HepG2 (cell line): ENCODE results near the gene LASP1. TPM values are rescaled to one million over a fixed set of nuclear protein-coding genes. Genes with fewer than 3 reads are reported as not detected.

Experiments
- ATAC-seq: fragments of 200-7000 bp; cut with Tn5 transposase; 3 replicates; pipeline ENCODE4 v1.9.1; 2020; ENCODE audit warnings: mild to moderate bottlenecking, moderate library complexity
- BruUV-seq: library from RNA; stranded (reverse); fragments of 400-500 nt; replicated peaks from 2 replicates; lab custom pipeline; 2021; lab: Mats Ljungman, UMichigan
- CTCF ChIA-PET: fragments of 300-600 bp; formaldehyde crosslinking; extraction: SDS; loops from one replicate; lab custom pipeline; 2021; ENCODE audit warnings: low total read pairs, inconsistent platforms, low intra/inter-chr PET ratio; lab: Yijun Ruan, JAX
- POLR2A ChIA-PET: fragments of 350-600 bp; sonication (Branson Sonifier 250); formaldehyde crosslinking; loops from one replicate; lab custom pipeline; 2020; ENCODE audit warnings: antibody characterized with exemption, inconsistent platforms; lab: Yijun Ruan, JAX
- DNase-seq: peaks from one replicate; pipeline ENCODE4 v3.0.0-alpha.2; 2015; ENCODE audit warnings: low spot score
- FAIRE-seq: peaks from 3 replicates; lab custom pipeline; 2011; peaks lifted over from hg19 to GRCh38; lab: Jason Lieb, UNC
- H2AFZ ChIP-seq: one replicate; pipeline ENCODE4 v1.6.1; 2011; ENCODE audit warnings: low read length, inconsistent platforms
- H3K27ac ChIP-seq: fragments of 300-600 bp; 3 replicates; pipeline ENCODE4 v1.8.0; 2011; ENCODE audit warnings: mixed run types, mild to moderate bottlenecking, mixed read lengths, low read length, inconsistent platforms; ENCODE audit not compliant: insufficient read depth; ENCODE audit errors: extremely low read length
- H3K27me3 ChIP-seq, 2 experiments: fragments of 200-600 bp in 1 of 2; 2 replicates in 1 of 2; 3 replicates in 1 of 2; pipeline versions ENCODE4 v1.6.0 to v1.8.0; 2011; ENCODE audit warnings: low read length in 2 of 2, mild to moderate bottlenecking in 2 of 2, moderate library complexity in 2 of 2, inconsistent platforms in 1 of 2; ENCODE audit not compliant: insufficient read depth in 2 of 2, control insufficient read depth in 1 of 2
- H3K36me3 ChIP-seq, 2 experiments: fragments of 200-600 bp in 1 of 2; replicated peaks in 1 of 2; 2 replicates in 1 of 2; 3 replicates in 1 of 2; pipeline versions ENCODE4 v1.5.1 to v1.8.0; 2011; ENCODE audit warnings: low read length in 2 of 2, inconsistent platforms in 1 of 2; ENCODE audit not compliant: insufficient read depth in 2 of 2, control insufficient read depth in 1 of 2
- H3K4me1 ChIP-seq: 2 replicates; pipeline ENCODE4 v1.5.1; 2012; ENCODE audit warnings: low read length, inconsistent platforms; ENCODE audit not compliant: insufficient read depth
- H3K4me2 ChIP-seq: 2 replicates; pipeline ENCODE4 v1.6.0; 2011; ENCODE audit warnings: low read depth, low read length, inconsistent platforms
- H3K4me3 ChIP-seq, 3 experiments: fragments of 200-600 bp in 1 of 3; sonication (generic), shearing (Covaris generic) in 1 of 3; replicated peaks in 1 of 3; 2 replicates each; pipeline ENCODE4 v1.5.1; 2011 to 2016; ENCODE audit warnings: low read length in 3 of 3, inconsistent platforms in 2 of 3, low read depth in 2 of 3, mild to moderate bottlenecking in 2 of 3, control low read depth in 1 of 3, mixed read lengths in 1 of 3; ENCODE audit not compliant: insufficient read depth in 1 of 3
- H3K79me2 ChIP-seq: one replicate; pipeline ENCODE4 v1.6.1; 2011; ENCODE audit warnings: low read length, inconsistent platforms; ENCODE audit not compliant: insufficient read depth
- H3K9ac ChIP-seq: 2 replicates; pipeline ENCODE4 v1.6.0; 2011; ENCODE audit warnings: mild to moderate bottlenecking, low read depth, low read length, inconsistent platforms; ENCODE audit not compliant: insufficient read depth
- H3K9me3 ChIP-seq: 2 replicates; pipeline ENCODE4 v1.5.1; 2012; ENCODE audit warnings: mild to moderate bottlenecking, low read length
- H4K20me1 ChIP-seq: 2 replicates; pipeline ENCODE4 v1.6.0; 2011; ENCODE audit warnings: inconsistent platforms, mild to moderate bottlenecking, low read length, moderate library complexity; ENCODE audit not compliant: insufficient read depth
- AHDC1 ChIP-seq: sonication (generic); formaldehyde crosslinking; IDR thresholded peaks from 2 replicates; pipeline ENCODE4 v1.5.1; 2020; ENCODE audit warnings: mild to moderate bottlenecking, missing genetic modification reagents, borderline replicate concordance
- ATM ChIP-seq: fragments of 450-650 bp; IDR thresholded peaks from 2 replicates; pipeline ENCODE4 v1.7.1; 2017; ENCODE audit warnings: mild to moderate bottlenecking, borderline replicate concordance
- CREM ChIP-seq, 2 experiments: sonication (generic) in 1 of 2; formaldehyde crosslinking in 1 of 2; IDR thresholded peaks; 2 replicates each; pipeline versions ENCODE4 v1.4.0 to v1.6.1; 2016 to 2020; ENCODE audit warnings: antibody characterized with exemption in 1 of 2, mild to moderate bottlenecking in 1 of 2, missing genetic modification reagents in 1 of 2
- NFIC ChIP-seq: IDR thresholded peaks from 2 replicates; pipeline ENCODE4 v1.6.1; 2012; ENCODE audit warnings: mild to moderate bottlenecking, low read length, inconsistent platforms
- PHB2 ChIP-seq: fragments of 450-650 bp; IDR thresholded peaks from 2 replicates; pipeline ENCODE4 v1.6.1; 2018; ENCODE audit not compliant: partially characterized antibody
- SP140L ChIP-seq: sonication (generic); formaldehyde crosslinking; IDR thresholded peaks from 2 replicates; pipeline ENCODE4 v1.4.0; 2020; ENCODE audit warnings: missing genetic modification reagents, borderline replicate concordance
- SYNCRIP ChIP-seq: fragments of 200-400 bp; formaldehyde crosslinking; IDR thresholded peaks from 2 replicates; pipeline ENCODE4 v1.6.1; 2018; ENCODE audit warnings: mild to moderate bottlenecking, low read depth, low read length; ENCODE audit not compliant: insufficient read depth
- TBX3 ChIP-seq: fragments of 450-650 bp; IDR thresholded peaks from 2 replicates; pipeline ENCODE4 v1.6.1; 2017; ENCODE audit warnings: antibody characterized with exemption, mild to moderate bottlenecking, inconsistent platforms, borderline replicate concordance
- TP53 ChIP-seq: sonication (generic); formaldehyde crosslinking; conservative IDR thresholded peaks from 2 replicates; pipeline ENCODE4 v1.4.0; 2020; ENCODE audit warnings: missing genetic modification reagents
- ZNF180 ChIP-seq: sonication (generic); formaldehyde crosslinking; IDR thresholded peaks from 2 replicates; pipeline ENCODE4 v1.4.0; 2020; ENCODE audit warnings: low read depth, missing genetic modification reagents, borderline replicate concordance
- ZNF362 ChIP-seq: sonication (generic); formaldehyde crosslinking; IDR thresholded peaks from 2 replicates; pipeline ENCODE4 v1.4.0; 2020; ENCODE audit warnings: missing genetic modification reagents, mild to moderate bottlenecking, borderline replicate concordance
- ZNF740 ChIP-seq: sonication (generic); formaldehyde crosslinking; IDR thresholded peaks from 2 replicates; pipeline ENCODE4 v1.4.0; 2020; ENCODE audit warnings: missing genetic modification reagents
- WGBS: methylation state at CpG from one replicate; pipeline ENCODE4 v1.1.6; 2017; ENCODE audit warnings: low lambda C conversion rate; 5-methylcytosine and 5-hydroxymethylcytosine counted together
- in situ Hi-C: cut with HindIII; loops from 2 replicates; pipeline ENCODE4 v1.10.0; 2017; ENCODE audit warnings: low pct_unique_long_range_greater_than_20kb; ENCODE audit not compliant: extremely low pct_ligation_motif_present
- intact Hi-C: fragments of 100-400 bp; cut with micrococcal nuclease; formaldehyde crosslinking; loops from one replicate; pipeline ENCODE4 v1.10.0; 2022; ENCODE audit not compliant: unreplicated experiment
- polyA plus RNA-seq, 8 experiments: library from polyadenylated mRNA; depleted of rRNA in 3 of 8; stranded (reverse) in 7 of 8; unstranded in 1 of 8; fragments of >200 nt; fragmentation: Illumina TruSeq in 4 of 8; extraction: Trizol in 4 of 8; gene quantifications; 2 replicates each; pipeline versions ENCODE4 v1.2.1 to v1.2.3, GENCODE V29; 2011 to 2016; ENCODE audit warnings: low read depth in 4 of 8, missing spikeins in 1 of 8, mixed read lengths in 1 of 8; ENCODE audit not compliant: insufficient read depth in 1 of 8
- total RNA-seq, 5 experiments: library from RNA; depleted of rRNA; stranded (reverse); fragments of >200 nt; fragmentation: Illumina TruSeq; extraction: Trizol; gene quantifications; 2 replicates each; pipeline ENCODE4 v1.2.3, GENCODE V29; 2016; ENCODE audit warnings: low read depth in 1 of 5

Gene LASP1
- total and polyA plus RNA-seq, 2 of the 13 experiments (the other 11 are each of a cell fraction or from before 2014, with no cell fraction given) = 70.1 to 97.0 TPM

GRCh38 chr17:38919316-38920078 is 49.6 kb downstream of the LASP1 start:
- no peak for TF ChIP-seq TBX3
- TF ChIP-seq ZNF180 = no peak
- no peak for TF ChIP-seq PHB2
- TF ChIP-seq NFIC = no peak
- TF ChIP-seq ZNF740 = no peak
- no peak for TF ChIP-seq TP53 (CRISPR knock-in tag)
- no peak for TF ChIP-seq AHDC1 (CRISPR knock-in tag)
- TF ChIP-seq SP140L (CRISPR knock-in tag) = no peak
- no peak for TF ChIP-seq SYNCRIP
- no peak for TF ChIP-seq ATM
- TF ChIP-seq CREM (IDR thresholded peaks at IDR 0.05) = no peak
- no peak for TF ChIP-seq CREM (CRISPR knock-in tag; IDR thresholded peaks at IDR 0.05)
- no peak for TF ChIP-seq ZNF362 (CRISPR knock-in tag)
- 97% methylated on average over 16 of the region's 16 CpGs for WGBS
- no peaks in the 10 kb centered on the region for H3K9me3 ChIP-seq
- no TSS peak for BruUV-seq
- H3K79me2 ChIP-seq = no peaks in the 10 kb centered on the region
- peaks cover 42% of the 10 kb centered on the region for H3K4me1 ChIP-seq
- DNase-seq (no peak), ATAC-seq (no peak), FAIRE-seq (no peak)
- H3K4me3 ChIP-seq = no peak overlapping the region
- no peak overlapping the region for H2AFZ ChIP-seq
- no peaks in the 10 kb centered on the region for H3K27me3 ChIP-seq
- H3K36me3 ChIP-seq = peaks cover 25 to 47% of the 10 kb centered on the region in 2 experiments
- in situ Hi-C loops = no loop called here
- no peaks in the 10 kb centered on the region; the same call in 1 of the 2 replicates for H4K20me1 ChIP-seq
- no peak overlapping the region for H3K4me2 ChIP-seq
- H3K27ac ChIP-seq = no peak overlapping the region
- intact Hi-C loops = loop anchor here (5.0 to 10.0 kb wide), 2 partner anchors 47 to 235 kb away; partner anchors contain the start of genes LASP1 and PLXDC1
- ChIA-PET CTCF (interaction anchor here (0.6 kb wide), 1 partner anchor 59 kb away, joined by 4 read pairs; no protein-coding TSS in a partner anchor), POLR2A (no interaction called here)
- no peak overlapping the region for H3K9ac ChIP-seq
